HG03159 (cell line): ENCODE data around the gene IRX4.
"Not testable (repeated sequence)": the region's sequence is repeated elsewhere in the genome, so short reads cannot be mapped to it uniquely, and the experiment has no call there.

ENCODE experiments used
- ATAC-seq: cut with Tn5 transposase; IDR thresholded peaks from one replicate; pipeline ENCODE4 v1.9.1; 2021; ENCODE audit warnings: mild to moderate bottlenecking, moderate library complexity; ENCODE audit not compliant: unreplicated experiment

IRX4 gene

GRCh38 chr5:1860949-1861348, 21.8 kb downstream of the IRX4 start:
- ATAC-seq: no peak

DNA sequence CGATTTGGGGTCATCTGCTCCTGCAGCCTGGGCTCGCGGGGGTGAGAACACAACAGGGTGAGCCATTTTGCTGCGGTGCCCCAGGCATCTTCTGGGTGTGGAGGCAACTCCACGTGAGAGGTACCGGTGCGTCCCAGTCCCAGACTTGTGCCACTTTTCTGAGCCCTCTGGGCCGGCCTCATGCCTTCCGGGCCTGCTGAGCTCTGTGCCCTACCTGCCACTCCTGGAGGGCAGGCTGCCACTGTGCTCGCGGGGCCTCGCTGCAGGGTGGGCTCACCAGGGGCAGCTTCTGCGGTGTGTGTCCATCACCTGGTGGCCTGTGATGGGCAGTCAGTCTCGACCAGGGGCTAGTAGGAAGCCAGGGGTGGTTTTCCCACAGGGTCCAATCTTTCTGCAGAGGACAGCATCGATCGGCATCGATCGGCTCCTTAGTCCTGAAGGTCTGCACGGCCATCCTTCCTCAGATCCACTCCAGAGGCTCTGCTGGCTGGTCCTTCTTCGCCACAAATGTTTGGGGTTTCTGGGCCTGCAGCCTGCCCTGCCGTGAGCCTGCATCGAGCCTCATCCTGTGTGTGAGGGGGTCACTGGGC, 22.6 kb downstream of the IRX4 start:
- no peak for ATAC-seq

GRCh38 chr5:1859099-1859498, 23.6 kb downstream of the IRX4 start:
- no peak for ATAC-seq

- no peak for ATAC-seq
Measured at GRCh38 chr5:1858436-1858835, 24.3 kb downstream of the IRX4 start.

- no peak for ATAC-seq
Measured at GRCh38 chr5:1857256-1857600, 25.5 kb downstream of the IRX4 start.

- ATAC-seq: no peak
Measured at GRCh38 chr5:1856596-1857255, 26.0 kb downstream of the IRX4 start.

GRCh38 chr5:1855596-1855995, 27.1 kb downstream of the IRX4 start:
- ATAC-seq: no peak

- ATAC-seq: no peak
Measured at GRCh38 chr5:1855075-1855474, 27.6 kb downstream of the IRX4 start.

DNA sequence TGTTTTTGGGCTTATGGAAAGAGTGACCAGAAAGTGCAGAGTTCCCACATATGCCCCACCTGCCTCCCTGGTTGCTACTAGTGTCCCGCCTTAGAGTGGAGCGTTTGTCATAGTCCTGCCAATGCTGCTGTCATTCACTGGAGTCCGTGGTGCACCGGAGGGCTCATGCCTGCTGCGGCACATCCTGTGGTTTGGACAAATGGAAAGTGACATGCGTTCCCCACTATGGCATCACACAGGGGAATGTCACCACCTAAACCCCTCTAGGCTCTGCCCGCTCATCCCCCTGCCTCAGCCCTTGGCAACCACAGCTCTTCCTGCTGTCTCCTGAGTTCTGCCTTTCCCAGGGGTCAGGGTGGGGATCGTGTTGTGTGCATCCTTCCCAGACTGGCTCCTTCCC, 29.2 kb downstream of the IRX4 start:
- ATAC-seq: no peak

GRCh38 chr5:1852324-1852947, 30.3 kb downstream of the IRX4 start:
- ATAC-seq: no peak

DNA sequence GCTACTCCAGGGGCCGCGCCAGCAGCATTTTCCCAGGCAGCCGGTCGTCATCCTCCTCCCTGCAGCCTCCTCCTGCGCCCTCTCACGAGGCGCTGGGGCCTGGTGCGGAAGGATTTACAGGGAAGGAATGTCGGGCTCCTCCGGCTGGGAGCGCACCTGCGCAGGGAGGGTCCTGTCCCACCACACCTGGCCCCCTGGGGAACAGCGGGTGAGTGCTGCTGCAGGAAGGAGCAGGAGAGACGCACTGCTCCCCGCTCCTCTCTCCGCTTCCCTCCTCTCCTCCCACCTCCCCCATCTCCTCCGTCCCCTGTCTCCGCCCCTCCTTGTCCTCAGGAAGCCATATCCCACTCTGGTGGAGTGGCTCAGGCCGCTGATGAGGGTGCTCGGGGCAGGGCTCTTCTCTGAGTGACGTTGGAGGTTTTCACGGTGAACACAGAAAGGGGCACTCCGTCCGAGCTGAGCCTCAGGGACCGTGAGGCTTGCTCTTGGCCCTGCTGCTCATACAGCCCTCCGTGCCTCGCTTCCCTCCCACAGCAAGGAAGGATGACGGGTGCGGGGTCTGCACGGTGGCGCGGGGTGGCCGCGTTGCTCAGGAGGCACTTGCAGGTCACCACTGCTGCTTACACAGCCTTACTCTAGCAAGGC, 31.3 kb downstream of the IRX4 start:
- no peak for ATAC-seq

GRCh38 chr5:1850324-1851154, 32.2 kb downstream of the IRX4 start:
- ATAC-seq: no peak

GRCh38 chr5:1847611-1848010, 35.1 kb downstream of the IRX4 start:
- no peak for ATAC-seq

GRCh38 chr5:1847056-1847455, 35.7 kb downstream of the IRX4 start:
- ATAC-seq: no peak

- no peak for ATAC-seq
Measured at GRCh38 chr5:1846583-1846982, 36.1 kb downstream of the IRX4 start.

DNA sequence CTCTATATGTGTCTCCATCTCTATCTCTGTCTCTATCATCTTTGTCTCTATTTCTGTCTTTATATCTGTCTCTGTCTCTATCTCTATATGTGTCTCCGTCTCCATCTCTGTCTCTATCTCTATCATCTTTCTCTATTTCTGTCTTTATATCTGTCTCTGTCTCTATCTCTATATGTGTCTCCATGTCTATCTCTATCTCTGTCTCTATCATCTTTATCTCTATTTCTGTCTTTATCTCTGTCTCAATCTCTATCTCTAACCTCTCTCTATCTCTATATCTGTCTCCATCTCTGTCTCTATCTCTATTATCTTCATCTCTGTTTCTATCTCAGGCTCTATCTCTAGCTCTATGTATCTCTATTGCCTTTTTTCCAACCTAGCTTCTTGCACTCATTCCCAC, 37.0 kb downstream of the IRX4 start:
- ATAC-seq: no peak

DNA sequence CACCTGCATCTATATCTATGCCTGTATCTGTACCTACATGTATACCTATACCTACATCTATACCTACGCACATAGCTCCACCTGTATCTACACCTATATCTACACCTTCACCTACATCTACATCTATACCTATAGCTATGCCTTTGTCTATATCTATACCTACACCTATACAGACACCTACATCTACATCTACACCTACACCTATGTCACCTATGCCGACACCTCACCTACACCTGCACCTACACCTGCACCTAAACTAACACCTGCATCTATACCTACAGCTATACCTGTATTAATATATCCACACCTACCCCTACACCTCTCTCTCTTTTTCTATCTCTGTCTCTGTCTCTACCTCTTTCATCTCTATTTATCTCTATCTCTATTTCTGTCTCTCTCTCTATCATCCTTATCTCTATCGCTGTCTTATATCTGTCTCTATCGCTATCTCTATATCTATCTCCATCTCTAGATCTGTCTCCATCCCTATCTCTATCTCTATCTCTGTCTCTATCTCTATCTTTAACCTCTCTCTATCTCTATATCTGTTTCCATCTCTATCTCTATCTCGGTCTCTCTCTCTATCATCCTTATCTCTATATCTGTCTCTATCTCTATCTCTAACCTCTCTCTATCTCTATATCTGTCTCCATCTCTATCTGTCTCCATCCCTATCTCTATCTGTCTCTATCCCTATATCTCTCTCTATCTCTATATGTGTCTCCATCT, 37.9 kb downstream of the IRX4 start:
- ATAC-seq: no peak

- not testable (repeated sequence) for ATAC-seq
Measured at GRCh38 chr5:1843761-1844160, 39.0 kb downstream of the IRX4 start.

GRCh38 chr5:1842004-1842819, 40.5 kb downstream of the IRX4 start:
- no peak for ATAC-seq
